Neuronal stem cell (in vitro differentiated cells): ENCODE results near the gene TMEM201.

Experiments used
- DNase-seq: peaks from one replicate; pipeline ENCODE4 v3.0.0-alpha.2; 2013; ENCODE audit warnings: low spot score
- H2AFZ ChIP-seq: one replicate; pipeline ENCODE4 v1.6.1; 2013; ENCODE audit warnings: mild to moderate bottlenecking, low read length, inconsistent platforms
- H2AK5ac ChIP-seq: 2 replicates; pipeline ENCODE4 v1.6.1; 2013; ENCODE audit warnings: low read depth, mild to moderate bottlenecking, inconsistent platforms, low read length, moderate library complexity, mixed read lengths
- H2BK120ac ChIP-seq: 2 replicates; pipeline ENCODE4 v1.6.1; 2013; ENCODE audit warnings: low read depth, mild to moderate bottlenecking, inconsistent platforms, low read length, moderate library complexity, mixed read lengths
- H2BK12ac ChIP-seq: one replicate; pipeline ENCODE4 v1.6.1; 2013; ENCODE audit warnings: low read length, inconsistent platforms
- H2BK15ac ChIP-seq: 2 replicates; pipeline ENCODE4 v1.6.1; 2013; ENCODE audit warnings: mild to moderate bottlenecking, low read length, inconsistent platforms, mixed read lengths
- H2BK5ac ChIP-seq: one replicate; pipeline ENCODE4 v1.6.1; 2013; ENCODE audit warnings: inconsistent platforms, mild to moderate bottlenecking, low read length, moderate library complexity
- H3K14ac ChIP-seq: one replicate; pipeline ENCODE4 v1.6.1; 2013; ENCODE audit warnings: low read length, inconsistent platforms
- H3K18ac ChIP-seq: 2 replicates; pipeline ENCODE4 v1.6.1; 2013; ENCODE audit warnings: low read length, inconsistent platforms
- H3K23ac ChIP-seq: 2 replicates; pipeline ENCODE4 v1.6.1; 2013; ENCODE audit warnings: low read depth, mild to moderate bottlenecking, mixed read lengths, low read length, inconsistent platforms; ENCODE audit not compliant: poor library complexity
- H3K27ac ChIP-seq: replicated peaks from 3 replicates; pipeline ENCODE4 v1.5.1; 2013; ENCODE audit warnings: low read length, inconsistent platforms
- H3K27me3 ChIP-seq, 3 experiments: 2 replicates each; pipeline ENCODE4 v1.6.1; 2013; ENCODE audit warnings: low read length in 3 of 3, mild to moderate bottlenecking in 2 of 3, inconsistent platforms in 1 of 3, low read depth in 1 of 3, mixed read lengths in 1 of 3, moderate library complexity in 1 of 3; ENCODE audit not compliant: control insufficient read depth in 3 of 3, insufficient read depth in 3 of 3
- H3K36me3 ChIP-seq, 2 donors: replicated peaks in 1 of 2; 2 replicates each; pipeline ENCODE4 v1.6.1; 2013; ENCODE audit warnings: low read length in 2 of 2; ENCODE audit not compliant: control insufficient read depth in 2 of 2, insufficient read depth in 2 of 2
- H3K4ac ChIP-seq: 2 replicates; pipeline ENCODE4 v1.6.1; 2013; ENCODE audit warnings: inconsistent platforms, mild to moderate bottlenecking, low read length, moderate library complexity
- H3K4me1 ChIP-seq, 2 donors: 1 replicate in 1 of 2; 2 replicates in 1 of 2; pipeline ENCODE4 v1.6.1; 2013; ENCODE audit warnings: low read length in 2 of 2, low read depth in 1 of 2; ENCODE audit not compliant: control insufficient read depth in 2 of 2, insufficient read depth in 1 of 2
- H3K4me2 ChIP-seq: one replicate; pipeline ENCODE4 v1.6.1; 2013; ENCODE audit warnings: mild to moderate bottlenecking, low read length, inconsistent platforms; ENCODE audit not compliant: insufficient read depth, poor library complexity, severe bottlenecking
- H3K4me3 ChIP-seq, 2 donors: 2 replicates each; pipeline ENCODE4 v1.5.1; 2013; ENCODE audit warnings: low read length in 2 of 2, mild to moderate bottlenecking in 2 of 2, inconsistent platforms in 1 of 2, moderate library complexity in 1 of 2
- H3K79me1 ChIP-seq: one replicate; pipeline ENCODE4 v1.6.1; 2013; ENCODE audit warnings: low read depth, mild to moderate bottlenecking, inconsistent platforms, low read length, moderate library complexity
- H3K9ac ChIP-seq: one replicate; pipeline ENCODE4 v1.6.1; 2013; ENCODE audit warnings: mild to moderate bottlenecking, low read depth, low read length, inconsistent platforms; ENCODE audit not compliant: poor library complexity
- H3K9me3 ChIP-seq, 2 donors: replicated peaks in 1 of 2; 2 replicates each; pipeline versions ENCODE3 to v1.6.1; 2013; ENCODE audit warnings: low read length in 2 of 2, mild to moderate bottlenecking in 2 of 2, inconsistent platforms in 1 of 2, low read depth in 1 of 2, mixed read lengths in 1 of 2, moderate library complexity in 1 of 2; ENCODE audit not compliant: control insufficient read depth in 2 of 2, insufficient read depth in 1 of 2
- H4K8ac ChIP-seq: one replicate; pipeline ENCODE4 v1.6.1; 2013; ENCODE audit warnings: low read depth, mild to moderate bottlenecking, inconsistent platforms, low read length, moderate library complexity
- H4K91ac ChIP-seq: one replicate; pipeline ENCODE4 v1.6.1; 2013; ENCODE audit warnings: low read length, low read depth, mild to moderate bottlenecking, inconsistent platforms; ENCODE audit not compliant: poor library complexity
- WGBS, 2 donors: extraction: QIAGEN DNeasy Blood & Tissue Kit; methylation state at CpG; one replicate each; pipeline ENCODE4 v1.1.7; 2013; ENCODE audit warnings: missing lambda C conversion rate in 2 of 2, mixed read lengths in 1 of 2; ENCODE audit not compliant: insufficient read length in 2 of 2, insufficient replicate concordance in 1 of 2; ENCODE audit errors: extremely low coverage in 2 of 2; 5-methylcytosine and 5-hydroxymethylcytosine counted together

The TMEM201 gene

DNA sequence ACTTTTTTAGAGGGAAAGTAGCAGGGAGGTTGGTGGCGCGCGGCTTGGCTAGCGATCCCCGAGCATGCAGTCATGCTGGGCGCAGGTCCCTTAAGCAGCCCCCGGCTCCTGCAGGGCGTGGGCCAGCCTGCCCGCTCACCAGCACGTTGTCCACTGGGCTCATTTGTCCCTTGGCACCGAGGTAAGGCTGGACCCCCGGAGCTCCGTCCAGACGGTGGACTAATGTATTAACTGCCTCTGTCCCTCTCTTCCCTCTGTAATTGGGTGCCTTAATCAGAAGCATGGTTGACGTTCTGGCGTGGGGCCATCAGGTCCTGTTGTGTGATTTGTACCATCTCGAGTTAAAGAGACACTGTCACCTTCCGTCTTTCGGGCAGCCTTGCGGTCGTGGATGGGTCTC lies 17.7 kb downstream of the TMEM201 start:
- H2BK120ac ChIP-seq, result no peak overlapping the region
- no peak overlapping the region for H3K23ac ChIP-seq
- no peak overlapping the region for H3K18ac ChIP-seq
- no peak overlapping the region for H3K9ac ChIP-seq
- no peak overlapping the region for H2BK5ac ChIP-seq
- H2AK5ac ChIP-seq, result no peak overlapping the region
- no peaks in the 10 kb centered on the region for H3K4me1 ChIP-seq
- peaks cover 0 to 4% of the 10 kb centered on the region in 2 donors for H3K9me3 ChIP-seq
- no peak for DNase-seq
- H3K27me3 ChIP-seq, result no peaks in the 10 kb centered on the region
- H3K79me1 ChIP-seq, result peaks cover 5% of the 10 kb centered on the region
- WGBS, 2 donors, result no CpG with 5 or more reads among the region's 21 CpGs
- no peak overlapping the region for H3K4me2 ChIP-seq
- H2AFZ ChIP-seq, result no peak overlapping the region
- no peak overlapping the region for H4K91ac ChIP-seq
- no peak overlapping the region for H3K4me3 ChIP-seq
- no peak overlapping the region for H2BK12ac ChIP-seq
- H3K4ac ChIP-seq, result no peak overlapping the region
- no peak overlapping the region for H3K27ac ChIP-seq
- no peak overlapping the region for H4K8ac ChIP-seq
- H2BK15ac ChIP-seq, result no peak overlapping the region
- H3K14ac ChIP-seq, result no peak overlapping the region
- H3K36me3 ChIP-seq, result peaks cover 53 to 96% of the 10 kb centered on the region in 2 donors

DNA sequence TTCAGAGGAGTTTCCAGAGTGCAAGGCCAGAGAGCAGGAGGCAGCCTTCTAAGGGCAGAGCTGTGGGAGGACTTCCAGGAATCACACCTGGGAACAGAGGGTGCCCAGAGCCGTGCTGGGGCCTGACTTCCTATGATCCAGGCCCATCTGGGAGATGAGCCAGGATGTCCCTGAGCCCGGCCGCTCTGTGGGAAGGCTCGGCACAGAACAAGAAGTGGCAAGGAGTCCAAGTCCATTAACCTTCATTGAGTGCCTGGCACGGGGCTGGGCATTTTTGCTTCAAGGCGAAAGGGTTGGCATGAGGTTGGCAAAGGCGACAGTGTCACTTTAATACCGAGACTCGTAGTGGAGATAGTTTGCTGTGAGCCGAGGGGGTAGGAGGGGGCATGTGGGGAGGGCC lies 18.2 kb downstream of the TMEM201 start:
- no CpG with 5 or more reads among the region's 10 CpGs for WGBS, 2 donors
- Histone ChIP-seq H3K36me3 (peaks cover 49 to 96% of the 10 kb centered on the region in 2 donors), H3K4me2 (no peak overlapping the region)

DNA sequence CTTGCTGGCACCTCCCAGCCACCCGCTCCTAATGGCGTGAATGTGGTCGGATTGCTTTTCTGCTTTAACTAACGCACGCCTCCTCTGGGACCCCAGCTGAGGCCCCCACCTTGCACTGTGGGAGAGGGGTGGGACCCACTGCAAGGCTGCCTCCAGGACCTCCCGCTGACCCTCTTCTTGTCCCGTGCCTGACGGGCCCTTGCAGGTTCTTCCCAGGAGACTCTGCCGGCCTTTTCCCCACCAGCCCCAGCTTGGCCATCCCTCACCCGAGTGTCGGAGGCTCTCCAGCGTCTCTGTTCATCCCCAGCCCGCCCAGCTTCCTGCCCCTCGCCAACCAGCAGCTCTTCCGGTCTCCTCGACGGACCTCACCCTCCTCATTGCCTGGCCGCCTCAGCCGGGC lies 18.6 kb downstream of the TMEM201 start:
- no peak overlapping the region for H4K91ac ChIP-seq
- H3K9me3 ChIP-seq, result peaks cover 0 to 4% of the 10 kb centered on the region in 2 donors
- H2AFZ ChIP-seq, result no peak overlapping the region
- no peak overlapping the region for H2BK15ac ChIP-seq
- no peak overlapping the region for H3K9ac ChIP-seq
- DNase-seq, result no peak
- H3K14ac ChIP-seq, result no peak overlapping the region
- H3K4me1 ChIP-seq, result no peaks in the 10 kb centered on the region
- H3K79me1 ChIP-seq, result peaks cover 3% of the 10 kb centered on the region
- no peak overlapping the region for H3K4ac ChIP-seq
- H4K8ac ChIP-seq, result no peak overlapping the region
- no peaks in the 10 kb centered on the region for H3K27me3 ChIP-seq
- H3K4me3 ChIP-seq, result no peak overlapping the region
- no peak overlapping the region for H2BK5ac ChIP-seq
- no peak overlapping the region for H2BK12ac ChIP-seq
- no peak overlapping the region for H3K27ac ChIP-seq
- H3K36me3 ChIP-seq, result peaks cover 50 to 96% of the 10 kb centered on the region in 2 donors
- no peak overlapping the region for H3K18ac ChIP-seq
- H3K4me2 ChIP-seq, result no peak overlapping the region
- H2BK120ac ChIP-seq, result no peak overlapping the region
- no peak overlapping the region for H2AK5ac ChIP-seq
- no peak overlapping the region for H3K23ac ChIP-seq
- WGBS, 2 donors, result no CpG with 5 or more reads among the region's 19 CpGs

More for the DNA sequence above, 18.2 kb downstream of the TMEM201 start:
- H2BK12ac ChIP-seq, result no peak overlapping the region
- H3K18ac ChIP-seq, result no peak overlapping the region
- H3K4me1 ChIP-seq, result no peaks in the 10 kb centered on the region
- no peak overlapping the region for H3K4me3 ChIP-seq
- H2BK15ac ChIP-seq, result no peak overlapping the region
- no peak overlapping the region for H3K14ac ChIP-seq
- no peak overlapping the region for H3K9ac ChIP-seq
- DNase-seq, result no peak
- no peak overlapping the region for H4K91ac ChIP-seq
- H2BK5ac ChIP-seq, result no peak overlapping the region
- H3K27me3 ChIP-seq, result no peaks in the 10 kb centered on the region
- H3K27ac ChIP-seq, result no peak overlapping the region
- H2AK5ac ChIP-seq, result no peak overlapping the region
- H2BK120ac ChIP-seq, result no peak overlapping the region
- H4K8ac ChIP-seq, result no peak overlapping the region
- H3K4ac ChIP-seq, result no peak overlapping the region
- H2AFZ ChIP-seq, result no peak overlapping the region
- H3K9me3 ChIP-seq, result peaks cover 0 to 4% of the 10 kb centered on the region in 2 donors
- peaks cover 3% of the 10 kb centered on the region for H3K79me1 ChIP-seq
- H3K23ac ChIP-seq, result no peak overlapping the region

- Histone ChIP-seq H2BK5ac (no peak overlapping the region), H3K4me3 (no peak overlapping the region), H2AFZ (no peak overlapping the region), H4K8ac (no peak overlapping the region), H4K91ac (no peak overlapping the region), H3K36me3 (peaks cover 46 to 87% of the 10 kb centered on the region in 2 donors), H2BK15ac (no peak overlapping the region), H3K4ac (no peak overlapping the region), H3K14ac (no peak overlapping the region), H3K9ac (peak overlapping the region; percentile 24), H3K27ac (no peak overlapping the region), H3K27me3 (no peaks in the 10 kb centered on the region), H3K4me1 (no peaks in the 10 kb centered on the region), H3K4me2 (no peak overlapping the region), H2BK12ac (no peak overlapping the region), H2BK120ac (no peak overlapping the region), H3K23ac (no peak overlapping the region), H3K79me1 (peaks cover 5% of the 10 kb centered on the region), H3K9me3 (peaks cover 0 to 4% of the 10 kb centered on the region in 2 donors), H3K18ac (no peak overlapping the region), H2AK5ac (no peak overlapping the region)
- WGBS, 2 donors, result no CpG with 5 or more reads among the region's 5 CpGs
- no peak for DNase-seq
Observed at GRCh38 chr1:9609998-9610397, 21.3 kb downstream of the TMEM201 start.
